HepG2 (cell line): ENCODE measurements around the gene MLLT10. TPM values are rescaled to one million over a fixed set of nuclear protein-coding genes. Genes with fewer than 3 reads are reported as not detected.

Source experiments
- ARID2 ChIP-seq: sonication (generic); formaldehyde crosslinking; IDR thresholded peaks from 2 replicates; pipeline ENCODE4 v1.8.1; 2022; ENCODE audit warnings: mild to moderate bottlenecking, missing genetic modification reagents, borderline replicate concordance
- GFI1 ChIP-seq: sonication (generic); formaldehyde crosslinking; IDR thresholded peaks from 2 replicates; pipeline ENCODE4 v1.5.0; 2020; ENCODE audit warnings: missing genetic modification reagents, mild to moderate bottlenecking, borderline replicate concordance
- HDAC2 ChIP-seq: sonication (generic); formaldehyde crosslinking; IDR thresholded peaks from 2 replicates; pipeline ENCODE4 v1.4.0; 2020; ENCODE audit warnings: missing genetic modification reagents
- HIC2 ChIP-seq: sonication (generic); formaldehyde crosslinking; IDR thresholded peaks from 2 replicates; pipeline ENCODE4 v1.9.0; 2022; ENCODE audit warnings: low read depth, missing genetic modification reagents
- HNF4G ChIP-seq, 2 experiments: sonication (generic) in 1 of 2; formaldehyde crosslinking in 1 of 2; IDR thresholded peaks; 2 replicates each; pipeline versions ENCODE4 v1.4.0 to v1.6.1; 2011 to 2020; ENCODE audit warnings: borderline replicate concordance in 2 of 2, low read depth in 2 of 2, mild to moderate bottlenecking in 2 of 2, low read length in 1 of 2, missing genetic modification reagents in 1 of 2, moderate library complexity in 1 of 2
- NAIF1 ChIP-seq: sonication (generic); formaldehyde crosslinking; IDR thresholded peaks from 2 replicates; pipeline ENCODE4 v1.5.0; 2020; ENCODE audit warnings: mild to moderate bottlenecking, missing genetic modification reagents, borderline replicate concordance
- NCOA1 ChIP-seq: sonication (generic); formaldehyde crosslinking; IDR thresholded peaks from 2 replicates; pipeline ENCODE4 v1.9.0; 2021; ENCODE audit warnings: missing genetic modification reagents
- NFKB2 ChIP-seq: sonication (generic); formaldehyde crosslinking; IDR thresholded peaks from 2 replicates; pipeline ENCODE4 v1.4.0; 2020; ENCODE audit warnings: missing genetic modification reagents, borderline replicate concordance
- PRPF4 ChIP-seq: fragments of 200-400 bp; formaldehyde crosslinking; IDR thresholded peaks from 2 replicates; pipeline ENCODE4 v1.6.1; 2016; ENCODE audit warnings: low read length, low read depth; ENCODE audit not compliant: poor library complexity, severe bottlenecking
- RARA ChIP-seq: IDR thresholded peaks from 2 replicates; pipeline ENCODE4 v1.6.1; 2016; ENCODE audit warnings: missing genetic modification reagents, missing compliant biosample characterization
- REL ChIP-seq: sonication (generic); formaldehyde crosslinking; conservative IDR thresholded peaks from 2 replicates; pipeline ENCODE4 v1.8.0; 2022; ENCODE audit warnings: mild to moderate bottlenecking, missing genetic modification reagents, moderate library complexity
- RELA ChIP-seq: sonication (generic); formaldehyde crosslinking; IDR thresholded peaks from 2 replicates; pipeline ENCODE4 v1.4.0; 2020; ENCODE audit warnings: missing genetic modification reagents
- RFX5 ChIP-seq: IDR thresholded peaks from 2 replicates; pipeline ENCODE4 v1.6.1; 2011; ENCODE audit warnings: low read depth, low read length, improper control_type of control experiment
- SYNCRIP ChIP-seq: fragments of 200-400 bp; formaldehyde crosslinking; IDR thresholded peaks from 2 replicates; pipeline ENCODE4 v1.6.1; 2018; ENCODE audit warnings: mild to moderate bottlenecking, low read depth, low read length; ENCODE audit not compliant: insufficient read depth
- TBX2 ChIP-seq: sonication (generic); formaldehyde crosslinking; IDR thresholded peaks from 2 replicates; pipeline ENCODE4 v1.5.0; 2020; ENCODE audit warnings: missing genetic modification reagents, mild to moderate bottlenecking, borderline replicate concordance
- XBP1 ChIP-seq: sonication (generic); formaldehyde crosslinking; IDR thresholded peaks from 2 replicates; pipeline ENCODE4 v1.5.0; 2020; ENCODE audit warnings: missing genetic modification reagents
- ZC3H13 ChIP-seq: sonication (generic); formaldehyde crosslinking; IDR thresholded peaks from 2 replicates; pipeline ENCODE4 v1.8.1; 2023; ENCODE audit warnings: mild to moderate bottlenecking, missing genetic modification reagents, moderate library complexity
- ZNF276 ChIP-seq: sonication (generic); formaldehyde crosslinking; IDR thresholded peaks from 2 replicates; pipeline ENCODE4 v1.4.0; 2020; ENCODE audit warnings: mild to moderate bottlenecking, low read depth, missing genetic modification reagents
- ZNF333 ChIP-seq: sonication (generic); formaldehyde crosslinking; IDR thresholded peaks from 2 replicates; pipeline ENCODE4 v1.4.0; 2020; ENCODE audit warnings: mild to moderate bottlenecking, missing genetic modification reagents, borderline replicate concordance
- ZNF558 ChIP-seq: sonication (generic); formaldehyde crosslinking; IDR thresholded peaks from 2 replicates; pipeline ENCODE4 v1.9.0; 2022; ENCODE audit warnings: mild to moderate bottlenecking, missing genetic modification reagents, borderline replicate concordance
- ZNF670 ChIP-seq: sonication (generic); formaldehyde crosslinking; IDR thresholded peaks from 2 replicates; pipeline ENCODE4 v1.8.0; 2022; ENCODE audit warnings: mild to moderate bottlenecking, missing genetic modification reagents, borderline replicate concordance
- ZNF879 ChIP-seq: sonication (generic); formaldehyde crosslinking; IDR thresholded peaks from 2 replicates; pipeline ENCODE4 v1.8.1; 2023; ENCODE audit warnings: missing genetic modification reagents
- polyA plus RNA-seq, 8 experiments: library from polyadenylated mRNA; depleted of rRNA in 3 of 8; stranded (reverse) in 7 of 8; unstranded in 1 of 8; fragments of >200 nt; fragmentation: Illumina TruSeq in 4 of 8; extraction: Trizol in 4 of 8; gene quantifications; 2 replicates each; pipeline versions ENCODE4 v1.2.1 to v1.2.3, GENCODE V29; 2011 to 2016; ENCODE audit warnings: low read depth in 4 of 8, missing spikeins in 1 of 8, mixed read lengths in 1 of 8; ENCODE audit not compliant: insufficient read depth in 1 of 8
- total RNA-seq, 5 experiments: library from RNA; depleted of rRNA; stranded (reverse); fragments of >200 nt; fragmentation: Illumina TruSeq; extraction: Trizol; gene quantifications; 2 replicates each; pipeline ENCODE4 v1.2.3, GENCODE V29; 2016; ENCODE audit warnings: low read depth in 1 of 5

The MLLT10 gene
- total and polyA plus RNA-seq, 2 of the 13 experiments (the other 11 are each of a cell fraction or from before 2014, with no cell fraction given): 51.3 to 84.1 TPM

- TF ChIP-seq HNF4G (IDR thresholded peaks at IDR 0.05; ENCODE audit: borderline replicate concordance, low read depth, low read length) (0 out of 2 replicates have a peak, but pooled peaks have one; percentile 33), HNF4G (CRISPR knock-in tag; IDR thresholded peaks at IDR 0.05; ENCODE audit: borderline replicate concordance, low read depth) (no peak), NCOA1 (CRISPR knock-in tag) (no peak), NFKB2 (peak; percentile 93; the same call in 1 of the 2 replicates), GFI1 (peak; percentile 82), HIC2 (CRISPR knock-in tag) (no peak), RELA (CRISPR knock-in tag) (0 out of 2 replicates have a peak, but pooled peaks have one; percentile 17), XBP1 (CRISPR knock-in tag) (no peak), ZNF333 (0 out of 2 replicates have a peak, but pooled peaks have one; percentile 32), PRPF4 (no peak), HDAC2 (CRISPR knock-in tag) (0 out of 2 replicates have a peak, but pooled peaks have one; percentile 13), ZNF879 (0 out of 2 replicates have a peak, but pooled peaks have one; percentile 37), ZNF670 (CRISPR knock-in tag) (no peak), ZC3H13 (CRISPR knock-in tag) (peak; percentile 67), NAIF1 (0 out of 2 replicates have a peak, but pooled peaks have one; percentile 69), ARID2 (CRISPR knock-in tag) (no peak), TBX2 (CRISPR knock-in tag) (peak; percentile 71; the same call in 1 of the 2 replicates), REL (CRISPR knock-in tag) (peak; percentile 85; the same call in 1 of the 2 replicates), ZNF276 (CRISPR knock-in tag) (peak; percentile 65; the same call in 1 of the 2 replicates), ZNF558 (CRISPR knock-in tag) (no peak), RARA (0 out of 2 replicates have a peak, but pooled peaks have one; percentile 40), SYNCRIP (no peak), RFX5 (no peak)
Observed at GRCh38 chr10:21526860-21527597, 7.0 kb upstream of the MLLT10 start (continued).
